HCT116 (cell line): ENCODE data around the gene ROR2.

Source experiments
- CTCF ChIP-seq, 3 experiments: fragments of 200-600 bp in 1 of 3; sonication (generic) in 1 of 3; IDR thresholded peaks in 2 of 3; conservative IDR thresholded peaks in 1 of 3; 2 replicates each; pipeline ENCODE4 v1.5.1; 2012 to 2017; ENCODE audit warnings: low read depth in 2 of 3, low read length in 2 of 3, antibody characterized with exemption in 1 of 3, borderline replicate concordance in 1 of 3, control low read depth in 1 of 3, mild to moderate bottlenecking in 1 of 3, mixed read lengths in 1 of 3, mixed run types in 1 of 3, moderate library complexity in 1 of 3; ENCODE audit not compliant: insufficient read depth in 1 of 3
- ELF1 ChIP-seq: IDR thresholded peaks from 2 replicates; pipeline ENCODE4 v1.6.1; 2012; ENCODE audit warnings: low read depth, borderline replicate concordance
- POLR2A ChIP-seq: IDR thresholded peaks from 2 replicates; pipeline ENCODE4 v1.7.0; 2011; ENCODE audit warnings: borderline replicate concordance; ENCODE audit not compliant: insufficient read depth, insufficient read length; ENCODE audit errors: extremely low read depth
- TCF7L2 ChIP-seq: IDR thresholded peaks from 2 replicates; pipeline ENCODE4 v1.7.0; 2011; ENCODE audit warnings: borderline replicate concordance, inconsistent platforms; ENCODE audit not compliant: insufficient read depth, insufficient read length; ENCODE audit errors: extremely low read depth
- ZFX ChIP-seq: fragments of 450-650 bp; IDR thresholded peaks from 2 replicates; pipeline ENCODE4 v1.6.1; 2017

GRCh38 chr9:91677331-91677730, 272.7 kb downstream of the ROR2 start:
- no peak for TF ChIP-seq CTCF (IDR thresholded peaks at IDR 0.05 in 2 of 3, conservative IDR thresholded peaks at IDR 0.05 in 1 of 3; ENCODE audit: borderline replicate concordance in 1 of 3, insufficient read depth in 1 of 3, low read depth in 2 of 3, low read length in 2 of 3)
- no peak for TF ChIP-seq ELF1
- TF ChIP-seq ZFX = no peak
- TF ChIP-seq POLR2A = no peak
- no peak for TF ChIP-seq TCF7L2
